ENCODE results near the gene KAT6B.

Gene KAT6B

DNA sequence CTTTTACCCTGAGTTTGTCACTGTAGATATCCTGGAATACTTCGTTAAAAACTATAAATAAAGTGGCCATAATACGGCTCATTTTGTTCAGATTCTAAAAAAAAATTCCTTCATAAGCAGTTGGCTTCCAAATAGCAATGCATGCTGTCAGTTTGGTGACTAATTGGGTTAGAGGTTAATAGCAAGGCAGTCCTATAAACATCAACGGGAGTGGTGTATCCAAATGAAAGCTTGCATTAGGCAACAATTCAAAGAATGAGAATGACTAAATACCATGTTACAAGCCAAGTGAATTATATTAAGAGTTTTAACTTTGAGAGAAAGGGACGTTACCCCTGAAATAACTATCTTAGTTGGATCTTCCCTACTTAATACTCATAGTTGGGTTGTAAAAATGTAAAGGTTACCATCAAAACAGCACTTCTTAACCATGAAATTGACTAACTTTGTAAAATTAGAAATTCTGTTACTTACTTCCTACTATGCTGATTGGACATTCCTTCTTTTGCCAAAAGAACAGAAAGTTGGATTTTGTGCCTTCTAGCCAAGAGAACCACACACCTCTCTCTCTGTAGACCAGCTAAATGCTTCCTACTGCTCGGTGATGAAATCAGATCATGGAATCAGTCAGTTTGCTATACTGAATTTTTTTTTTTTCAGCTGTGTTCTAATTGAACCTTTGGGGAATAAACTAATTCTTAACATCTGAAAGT lies 98.0 kb downstream of the KAT6B start (continued):
- TF ChIP-seq ZNF596 (tag by site-specific recombination; IDR thresholded peaks at IDR 0.05) (no peak), ZNF558 (tag by site-specific recombination; IDR thresholded peaks at IDR 0.05) (no peak), ZNF514 (tag by site-specific recombination; IDR thresholded peaks at IDR 0.05) (no peak)

DNA sequence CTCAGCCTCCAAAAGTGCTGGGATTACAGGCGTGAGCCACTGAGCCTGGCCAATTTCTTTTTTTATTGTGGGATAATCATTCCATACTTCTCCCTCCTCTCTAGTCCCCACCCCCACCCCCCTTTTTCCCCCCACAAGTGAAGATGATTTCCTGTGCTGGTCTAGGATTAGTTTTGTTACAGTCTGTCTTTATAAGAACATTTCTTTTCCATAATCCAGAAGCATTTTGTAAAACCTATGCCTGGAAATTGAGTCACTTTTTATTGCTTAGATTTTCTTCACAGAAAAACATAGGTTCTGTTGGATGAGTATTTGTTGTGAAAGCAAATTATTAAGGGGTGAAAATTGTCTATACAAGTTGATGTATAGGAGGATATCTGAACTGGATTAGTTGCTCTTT lies 98.9 kb downstream of the KAT6B start:
- TF ChIP-seq ZNF48 (tag by site-specific recombination; IDR thresholded peaks at IDR 0.05) = no peak
- TF ChIP-seq, protein P1, sequence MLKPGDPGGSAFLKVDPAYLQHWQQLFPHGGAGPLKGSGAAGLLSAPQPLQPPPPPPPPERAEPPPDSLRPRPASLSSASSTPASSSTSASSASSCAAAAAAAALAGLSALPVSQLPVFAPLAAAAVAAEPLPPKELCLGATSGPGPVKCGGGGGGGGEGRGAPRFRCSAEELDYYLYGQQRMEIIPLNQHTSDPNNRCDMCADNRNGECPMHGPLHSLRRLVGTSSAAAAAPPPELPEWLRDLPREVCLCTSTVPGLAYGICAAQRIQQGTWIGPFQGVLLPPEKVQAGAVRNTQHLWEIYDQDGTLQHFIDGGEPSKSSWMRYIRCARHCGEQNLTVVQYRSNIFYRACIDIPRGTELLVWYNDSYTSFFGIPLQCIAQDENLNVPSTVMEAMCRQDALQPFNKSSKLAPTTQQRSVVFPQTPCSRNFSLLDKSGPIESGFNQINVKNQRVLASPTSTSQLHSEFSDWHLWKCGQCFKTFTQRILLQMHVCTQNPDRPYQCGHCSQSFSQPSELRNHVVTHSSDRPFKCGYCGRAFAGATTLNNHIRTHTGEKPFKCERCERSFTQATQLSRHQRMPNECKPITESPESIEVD (tag by site-specific recombination; IDR thresholded peaks at IDR 0.05) = peak; percentile 39
- ChIA-PET POLR2A (interaction anchor here (0.6 kb wide), 1 partner anchor 23 kb away, joined by 3 read pairs; no protein-coding TSS in a partner anchor), CTCF (no interaction called here)
- H3K9me3 ChIP-seq (ENCODE audit: control insufficient read depth, insufficient read depth, low read depth, low read length) = no peaks in the 10 kb centered on the region
- no peaks in the 10 kb centered on the region for H3K36me3 ChIP-seq (ENCODE audit: control insufficient read depth in 2 of 2, insufficient read depth in 1 of 2, low read length in 2 of 2)
- peaks cover 35% of the 10 kb centered on the region for H3K4me1 ChIP-seq (ENCODE audit: control insufficient read depth, insufficient read depth, low read length)
- H3K27ac ChIP-seq (ENCODE audit: extremely low read depth, low read depth, low read length) = no peak overlapping the region
- H3K4me3 ChIP-seq (ENCODE audit: low read depth, low read length) = no peak overlapping the region

DNA sequence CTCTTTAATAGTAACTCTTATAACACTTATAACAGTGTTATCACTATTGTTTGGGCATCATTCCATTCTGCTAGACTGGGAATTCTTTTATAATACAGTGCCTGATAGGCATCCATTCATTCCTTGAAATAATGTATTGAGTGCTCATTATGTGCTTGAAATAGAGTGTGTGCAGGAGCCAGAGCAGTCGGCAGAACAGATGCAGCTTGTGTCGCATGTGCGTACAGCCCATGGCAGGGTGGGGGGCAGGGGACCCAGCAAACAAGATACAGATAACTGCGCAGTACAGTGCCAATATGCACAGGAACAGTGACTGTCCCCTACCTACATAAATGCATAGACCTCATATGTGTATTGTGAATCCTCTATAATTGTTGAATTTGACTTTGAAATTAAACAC lies 99.3 kb downstream of the KAT6B start:
- no peak overlapping the region for H3K4me3 ChIP-seq (ENCODE audit: low read depth, low read length)
- peaks cover 35% of the 10 kb centered on the region for H3K4me1 ChIP-seq (ENCODE audit: control insufficient read depth, insufficient read depth, low read length)
- ChIA-PET CTCF (no interaction called here), POLR2A (interaction anchor here (0.6 kb wide), 1 partner anchor 24 kb away, joined by 3 read pairs; no protein-coding TSS in a partner anchor)
- TF ChIP-seq ZNF624 (tag by site-specific recombination; IDR thresholded peaks at IDR 0.05) (no peak), ZNF600 (tag by site-specific recombination; IDR thresholded peaks at IDR 0.05) (peak; percentile 80)
- TF ChIP-seq, protein P2, sequence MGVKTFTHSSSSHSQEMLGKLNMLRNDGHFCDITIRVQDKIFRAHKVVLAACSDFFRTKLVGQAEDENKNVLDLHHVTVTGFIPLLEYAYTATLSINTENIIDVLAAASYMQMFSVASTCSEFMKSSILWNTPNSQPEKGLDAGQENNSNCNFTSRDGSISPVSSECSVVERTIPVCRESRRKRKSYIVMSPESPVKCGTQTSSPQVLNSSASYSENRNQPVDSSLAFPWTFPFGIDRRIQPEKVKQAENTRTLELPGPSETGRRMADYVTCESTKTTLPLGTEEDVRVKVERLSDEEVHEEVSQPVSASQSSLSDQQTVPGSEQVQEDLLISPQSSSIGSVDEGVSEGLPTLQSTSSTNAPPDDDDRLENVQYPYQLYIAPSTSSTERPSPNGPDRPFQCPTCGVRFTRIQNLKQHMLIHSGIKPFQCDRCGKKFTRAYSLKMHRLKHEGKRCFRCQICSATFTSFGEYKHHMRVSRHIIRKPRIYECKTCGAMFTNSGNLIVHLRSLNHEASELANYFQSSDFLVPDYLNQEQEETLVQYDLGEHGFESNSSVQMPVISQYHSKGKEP (tag by site-specific recombination; IDR thresholded peaks at IDR 0.05) = peak; percentile 35; the same call in 1 of the 2 replicates
- no peak overlapping the region for H3K27ac ChIP-seq (ENCODE audit: extremely low read depth, low read depth, low read length)
- H3K36me3 ChIP-seq (ENCODE audit: control insufficient read depth in 2 of 2, insufficient read depth in 1 of 2, low read length in 2 of 2) = no peaks in the 10 kb centered on the region
- no peaks in the 10 kb centered on the region for H3K9me3 ChIP-seq (ENCODE audit: control insufficient read depth, insufficient read depth, low read depth, low read length)

DNA sequence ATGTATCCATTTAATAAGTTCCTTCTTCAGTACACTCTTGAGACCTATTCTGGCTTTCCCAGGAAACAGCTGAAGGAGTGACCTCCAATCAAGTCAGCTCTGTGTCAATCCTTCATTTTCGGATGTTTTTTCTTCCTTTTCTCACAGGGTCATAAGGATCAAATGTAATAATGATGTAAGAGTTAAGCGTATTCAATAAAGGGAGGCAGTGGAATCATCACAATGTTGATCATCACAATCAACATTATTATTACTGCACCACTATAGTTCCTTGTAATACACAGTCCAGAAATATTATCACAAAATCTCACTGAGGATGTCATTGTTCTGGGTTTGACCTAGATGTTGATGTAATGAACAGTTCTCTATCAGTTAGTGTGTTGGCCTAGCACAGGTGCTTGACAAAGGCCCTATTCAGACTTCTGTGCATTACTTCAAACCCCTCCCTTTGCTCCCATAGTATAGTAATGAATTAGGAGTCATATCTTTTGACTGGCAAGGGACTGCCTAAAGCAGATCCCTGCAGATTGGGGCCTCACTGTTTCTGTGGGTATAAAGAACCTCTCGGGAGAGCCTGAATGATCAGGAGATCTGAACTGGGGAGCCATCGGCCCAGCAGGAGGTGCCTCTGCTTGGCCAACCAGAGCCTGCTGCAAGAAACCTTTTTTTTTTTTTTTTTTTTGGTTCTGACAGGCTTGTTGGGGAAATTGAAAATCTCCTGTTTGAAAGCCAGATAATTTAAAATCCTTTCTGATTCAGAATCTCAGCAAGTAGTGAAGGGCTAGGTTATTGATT lies 100.6 kb downstream of the KAT6B start:
- no peaks in the 10 kb centered on the region for H3K9me3 ChIP-seq (ENCODE audit: control insufficient read depth, insufficient read depth, low read depth, low read length)
- TF ChIP-seq ZNF223 (tag by site-specific recombination; IDR thresholded peaks at IDR 0.05) (no peak), ZFP41 (tag by site-specific recombination; IDR thresholded peaks at IDR 0.05; ENCODE audit: borderline replicate concordance) (no peak), ZNF423 (tag by site-specific recombination; IDR thresholded peaks at IDR 0.05) (no peak), OVOL3 (tag by site-specific recombination; IDR thresholded peaks at IDR 0.05) (no peak), ZNF610 (tag by site-specific recombination; IDR thresholded peaks at IDR 0.05; ENCODE audit: borderline replicate concordance) (no peak), ZBTB7A (tag by site-specific recombination; IDR thresholded peaks at IDR 0.05; ENCODE audit: low read depth) (no peak), SCRT2 (tag by site-specific recombination; IDR thresholded peaks at IDR 0.05) (no peak), ZNF629 (tag by site-specific recombination; IDR thresholded peaks at IDR 0.05) (0 out of 2 replicates have a peak, but pooled peaks have one; percentile 15), ZNF366 (tag by site-specific recombination; conservative IDR thresholded peaks at IDR 0.05) (0 out of 2 replicates have a peak, but pooled peaks have one; percentile 11)
- POLR2A ChIA-PET = no interaction called here
- no peak overlapping the region for H3K27ac ChIP-seq (ENCODE audit: extremely low read depth, low read depth, low read length)
- peaks cover 30% of the 10 kb centered on the region for H3K4me1 ChIP-seq (ENCODE audit: control insufficient read depth, insufficient read depth, low read length)
- no peak overlapping the region for H3K4me3 ChIP-seq (ENCODE audit: low read depth, low read length)
- CTCF ChIA-PET = no interaction called here
- H3K36me3 ChIP-seq (ENCODE audit: control insufficient read depth in 2 of 2, insufficient read depth in 1 of 2, low read length in 2 of 2) = no peaks in the 10 kb centered on the region

All from HEK293 (cell line).